Loucy (cell line): ENCODE measurements around the gene PHGDH.

Source experiments
- H2AFZ ChIP-seq: fragments of 200-600 bp; sonication (generic); 2 replicates; pipeline ENCODE4 v1.6.0; 2016; ENCODE audit warnings: antibody characterized with exemption, mild to moderate bottlenecking, low read length, moderate library complexity
- H3F3A ChIP-seq: fragments of 200-600 bp; 2 replicates; pipeline ENCODE4 v1.6.0; 2016; ENCODE audit warnings: antibody characterized with exemption, low read depth, mild to moderate bottlenecking
- H3K27me3 ChIP-seq: fragments of 200-600 bp; sonication (generic); 2 replicates; pipeline ENCODE4 v1.6.1; 2014; ENCODE audit warnings: low read length, mild to moderate bottlenecking; ENCODE audit not compliant: insufficient read depth, poor library complexity, severe bottlenecking
- H3K36me3 ChIP-seq: fragments of 200-600 bp; sonication (generic); 2 replicates; pipeline ENCODE4 v1.6.1; 2016; ENCODE audit warnings: low read length; ENCODE audit not compliant: insufficient read depth
- H3K4me1 ChIP-seq: fragments of 200-600 bp; sonication (generic); 2 replicates; pipeline ENCODE4 v1.5.1; 2014; ENCODE audit warnings: low read length, mild to moderate bottlenecking; ENCODE audit not compliant: insufficient read depth, poor library complexity, severe bottlenecking
- H3K4me2 ChIP-seq: fragments of 200-600 bp; sonication (generic); 2 replicates; pipeline ENCODE4 v1.6.0; 2014; ENCODE audit warnings: antibody characterized with exemption, low read length, low read depth, mild to moderate bottlenecking; ENCODE audit not compliant: poor library complexity, severe bottlenecking
- H3K4me3 ChIP-seq: fragments of 200-600 bp; sonication (generic); 2 replicates; pipeline ENCODE4 v1.5.1; 2014; ENCODE audit warnings: low read length, mild to moderate bottlenecking, mixed read lengths; ENCODE audit not compliant: poor library complexity, severe bottlenecking
- H3K79me2 ChIP-seq: fragments of 200-600 bp; sonication (generic); 2 replicates; pipeline ENCODE4 v1.6.1; 2014; ENCODE audit warnings: low read length; ENCODE audit not compliant: insufficient read depth
- H3K9ac ChIP-seq: fragments of 200-600 bp; sonication (generic); 2 replicates; pipeline ENCODE4 v1.6.0; 2014; ENCODE audit warnings: mild to moderate bottlenecking, low read depth, low read length, moderate library complexity; ENCODE audit not compliant: poor library complexity, severe bottlenecking
- H3K9me2 ChIP-seq: fragments of 200-600 bp; sonication (generic); replicated peaks from 2 replicates; pipeline ENCODE4 v1.6.1; 2016; ENCODE audit warnings: low read depth, low read length, mixed read lengths
- H3K9me3 ChIP-seq: fragments of 200-600 bp; sonication (generic); 2 replicates; pipeline ENCODE4 v1.6.1; 2014; ENCODE audit warnings: mild to moderate bottlenecking, antibody characterized with exemption, low read length, low read depth; ENCODE audit not compliant: insufficient read depth
- H4K20me1 ChIP-seq: fragments of 200-600 bp; sonication (generic); 2 replicates; pipeline ENCODE4 v1.6.0; 2014; ENCODE audit warnings: antibody characterized with exemption, low read length, mild to moderate bottlenecking; ENCODE audit not compliant: insufficient read depth, poor library complexity, severe bottlenecking
- CTCF ChIP-seq: fragments of 200-600 bp; sonication (generic); conservative IDR thresholded peaks from 2 replicates; pipeline ENCODE4 v1.5.1; 2014; ENCODE audit warnings: mild to moderate bottlenecking, antibody characterized with exemption, low read length
- EZH2phosphoT487 ChIP-seq: fragments of 200-600 bp; IDR thresholded peaks from 2 replicates; pipeline ENCODE4 v1.6.1; 2018; ENCODE audit warnings: antibody characterized with exemption, mild to moderate bottlenecking, moderate library complexity, borderline replicate concordance

The PHGDH gene

GRCh38 chr1:119771016-119771415, 59.3 kb downstream of the PHGDH start:
- H3K4me3 ChIP-seq, result no peak overlapping the region
- no peaks in the 10 kb centered on the region for H3K36me3 ChIP-seq
- H3K4me1 ChIP-seq, result no peaks in the 10 kb centered on the region
- H3K4me2 ChIP-seq, result no peak overlapping the region
- no peaks in the 10 kb centered on the region for H3K79me2 ChIP-seq
- H3F3A ChIP-seq, result no peaks in the 10 kb centered on the region
- no peak overlapping the region for H3K9ac ChIP-seq
- H4K20me1 ChIP-seq, result no peaks in the 10 kb centered on the region
- H3K9me2 ChIP-seq, result no peaks in the 10 kb centered on the region
- no peaks in the 10 kb centered on the region for H3K9me3 ChIP-seq
- H3K27me3 ChIP-seq, result no peaks in the 10 kb centered on the region
- TF ChIP-seq EZH2phosphoT487 (no peak), CTCF (peak; percentile 39; the same call in 1 of the 2 replicates)
- no peak overlapping the region for H2AFZ ChIP-seq

GRCh38 chr1:119771770-119772169, 60.0 kb downstream of the PHGDH start:
- Histone ChIP-seq H3K4me2 (no peak overlapping the region), H3K4me1 (no peaks in the 10 kb centered on the region), H4K20me1 (no peaks in the 10 kb centered on the region), H2AFZ (no peak overlapping the region), H3K9me3 (no peaks in the 10 kb centered on the region), H3F3A (no peaks in the 10 kb centered on the region), H3K9ac (no peak overlapping the region), H3K79me2 (no peaks in the 10 kb centered on the region), H3K27me3 (no peaks in the 10 kb centered on the region), H3K36me3 (no peaks in the 10 kb centered on the region), H3K9me2 (no peaks in the 10 kb centered on the region), H3K4me3 (no peak overlapping the region)
- TF ChIP-seq EZH2phosphoT487 (no peak), CTCF (no peak)

GRCh38 chr1:119772298-119772697, 60.6 kb downstream of the PHGDH start:
- Histone ChIP-seq H3K9me2 (no peaks in the 10 kb centered on the region), H3F3A (no peaks in the 10 kb centered on the region), H3K9ac (no peak overlapping the region), H2AFZ (no peak overlapping the region), H3K36me3 (no peaks in the 10 kb centered on the region), H3K4me2 (no peak overlapping the region), H4K20me1 (no peaks in the 10 kb centered on the region), H3K79me2 (no peaks in the 10 kb centered on the region), H3K4me3 (no peak overlapping the region), H3K9me3 (no peaks in the 10 kb centered on the region), H3K27me3 (no peaks in the 10 kb centered on the region), H3K4me1 (no peaks in the 10 kb centered on the region)
- TF ChIP-seq EZH2phosphoT487 (no peak), CTCF (no peak)
